B cell (primary cell): ENCODE results near the gene CRYBA4. TPM values are rescaled to one million over a fixed set of nuclear protein-coding genes. Genes with fewer than 3 reads are reported as not detected.

Experiments used
- ATAC-seq: fragments of 200-7000 bp; cut with Tn5 transposase; one replicate; pipeline ENCODE4 v1.10.0; 2021; ENCODE audit warnings: low read depth, mild to moderate bottlenecking, moderate number of reproducible peaks, moderate library complexity
- CTCF ChIA-PET: fragments of 350-600 bp; sonication (Branson Sonifier 250); formaldehyde crosslinking; loops from one replicate; lab custom pipeline; 2021; ENCODE audit warnings: antibody characterized with exemption, inconsistent platforms; lab: Charles Lee
- POLR2A ChIA-PET: fragments of 350-600 bp; sonication (Branson Sonifier 250); formaldehyde crosslinking; loops from one replicate; lab custom pipeline; 2021; ENCODE audit warnings: antibody characterized with exemption; lab: Charles Lee
- DNase-seq: peaks from one replicate; pipeline ENCODE4 v3.0.0; 2013
- H2AFZ ChIP-seq: 2 replicates; pipeline ENCODE4 v1.6.1; 2012; ENCODE audit warnings: mild to moderate bottlenecking, low read depth, low read length; ENCODE audit not compliant: insufficient read depth, poor library complexity, severe bottlenecking
- H3K27ac ChIP-seq, 2 donors: 1 replicate in 1 of 2; 2 replicates in 1 of 2; pipeline ENCODE4 v1.5.1; 2012 to 2013; ENCODE audit warnings: low read length in 2 of 2, mild to moderate bottlenecking in 2 of 2, moderate library complexity in 1 of 2
- H3K27me3 ChIP-seq, 4 experiments: fragments of 200-600 bp in 1 of 4; sonication (generic) in 1 of 4; replicated peaks in 1 of 4; 1 replicate in 2 of 4; 2 replicates in 2 of 4; pipeline versions ENCODE4 v1.6.1 to v1.7.0; 2013 to 2016; ENCODE audit warnings: low read length in 3 of 4, mild to moderate bottlenecking in 2 of 4, mixed read lengths in 1 of 4, moderate library complexity in 1 of 4; ENCODE audit not compliant: insufficient read depth in 4 of 4, control insufficient read depth in 3 of 4; ENCODE audit errors: control extremely low read depth in 1 of 4
- H3K36me3 ChIP-seq, 2 experiments: replicated peaks in 1 of 2; 1 replicate in 1 of 2; 2 replicates in 1 of 2; pipeline versions ENCODE4 v1.6.1 to v1.7.1; 2013; ENCODE audit warnings: low read length in 1 of 2; ENCODE audit not compliant: insufficient read depth in 2 of 2, control insufficient read depth in 1 of 2; ENCODE audit errors: control extremely low read depth in 1 of 2, extremely low read depth in 1 of 2
- H3K4me1 ChIP-seq, 2 donors: fragments of 200-600 bp in 1 of 2; sonication (generic) in 1 of 2; 1 replicate in 1 of 2; 2 replicates in 1 of 2; pipeline versions ENCODE4 v1.5.1 to v1.6.1; 2013 to 2017; ENCODE audit warnings: low read length in 2 of 2; ENCODE audit not compliant: control insufficient read depth in 2 of 2, insufficient read depth in 2 of 2
- H3K4me2 ChIP-seq: replicated peaks from 2 replicates; pipeline ENCODE3; 2012; ENCODE audit warnings: mild to moderate bottlenecking, low read depth, low read length; ENCODE audit not compliant: poor library complexity, severe bottlenecking
- H3K4me3 ChIP-seq, 5 experiments: fragments of 200-600 bp in 1 of 5; sonication (generic) in 1 of 5; 1 replicate in 3 of 5; 2 replicates in 2 of 5; pipeline versions ENCODE4 v1.5.1 to v1.7.0; 2011 to 2016; ENCODE audit warnings: low read length in 4 of 5, mild to moderate bottlenecking in 4 of 5, low read depth in 2 of 5, control low read depth in 1 of 5, moderate library complexity in 1 of 5; ENCODE audit not compliant: insufficient read depth in 1 of 5; ENCODE audit errors: control extremely low read depth in 1 of 5, extremely low read depth in 1 of 5
- H3K79me2 ChIP-seq: fragments of 200-600 bp; sonication (generic); one replicate; pipeline ENCODE4 v1.6.0; 2016; ENCODE audit warnings: low read length; ENCODE audit not compliant: control insufficient read depth, insufficient read depth
- H3K9ac ChIP-seq: fragments of 200-600 bp; sonication (generic); 2 replicates; pipeline ENCODE4 v1.6.1; 2017; ENCODE audit warnings: mild to moderate bottlenecking, low read length, moderate library complexity
- H3K9me3 ChIP-seq, 3 donors: one replicate each; pipeline versions ENCODE4 v1.6.1 to v1.7.1; 2013; ENCODE audit warnings: low read length in 2 of 3; ENCODE audit not compliant: control insufficient read depth in 2 of 3, insufficient read depth in 1 of 3; ENCODE audit errors: control extremely low read depth in 1 of 3
- H4K20me1 ChIP-seq: 2 replicates; pipeline ENCODE4 v1.6.0; 2012; ENCODE audit warnings: mild to moderate bottlenecking, low read length; ENCODE audit not compliant: insufficient read depth, control insufficient read depth, poor library complexity, severe bottlenecking
- H3K27ac Mint-ChIP-seq: one replicate; pipeline ENCODE4 v1.8.0; 2021; ENCODE audit warnings: mixed read lengths
- H3K27me3 Mint-ChIP-seq: one replicate; pipeline ENCODE4 v1.8.0; 2021; ENCODE audit warnings: mixed read lengths
- H3K4me1 Mint-ChIP-seq: one replicate; pipeline ENCODE4 v1.8.0; 2021; ENCODE audit warnings: mixed read lengths
- H3K4me3 Mint-ChIP-seq: one replicate; pipeline ENCODE4 v1.8.0; 2021; ENCODE audit warnings: mixed read lengths
- H3K9me3 Mint-ChIP-seq: one replicate; pipeline ENCODE4 v1.8.0; 2022; ENCODE audit warnings: mixed read lengths; ENCODE audit not compliant: insufficient read depth
- CTCF ChIP-seq: fragments of 200-600 bp; IDR thresholded peaks from one replicate; pipeline ENCODE4 v1.8.0; 2022; ENCODE audit warnings: antibody characterized with exemption, mild to moderate bottlenecking
- EZH2 ChIP-seq: IDR thresholded peaks from 2 replicates; pipeline ENCODE4 v1.6.1; 2012; ENCODE audit warnings: borderline replicate concordance, low read depth, mild to moderate bottlenecking, moderate library complexity, low read length; ENCODE audit not compliant: insufficient read depth, poor library complexity, severe bottlenecking
- WGBS: methylation state at CpG from one replicate; pipeline ENCODE4 v1.1.5; 2013; ENCODE audit warnings: missing lambda C conversion rate; ENCODE audit not compliant: insufficient coverage; 5-methylcytosine and 5-hydroxymethylcytosine counted together
- intact Hi-C: fragments of 100-400 bp; cut with micrococcal nuclease; formaldehyde crosslinking; loops from one replicate; pipeline ENCODE4 v1.10.0; 2022
- polyA plus RNA-seq: library from polyadenylated mRNA; depleted of rRNA; stranded (reverse); fragments of >200 nt; gene quantifications from 2 replicates; pipeline ENCODE4 v1.2.3, GENCODE V29; 2012
- total RNA-seq, 2 donors: library from RNA; stranded (reverse); fragments of 120-200 nt in 1 of 2; gene quantifications; 1 replicate in 1 of 2; 2 replicates in 1 of 2; pipeline versions ENCODE4 v1.2.3 to v1.2.4, GENCODE V29; 2013 to 2022

The CRYBA4 gene
- total and polyA plus RNA-seq, 2 donors (not counting 1 experiment from before 2014, with no cell fraction given): not detected

GRCh38 chr22:26585104-26585790, 36.5 kb upstream of the CRYBA4 start:
- no peaks in the 10 kb centered on the region for H3K9me3 Mint-ChIP-seq
- H3K4me1 Mint-ChIP-seq: peaks cover 42% of the 10 kb centered on the region
- Histone ChIP-seq H4K20me1 (no peaks in the 10 kb centered on the region), H2AFZ (no peak overlapping the region), H3K4me3 (no peak overlapping the region), H3K79me2 (peaks cover 84% of the 10 kb centered on the region), H3K9ac (no peak overlapping the region), H3K27ac (no peak overlapping the region), H3K9me3 (peaks cover 0 to 1% (median 0%) of the 10 kb centered on the region in 3 donors), H3K27me3 (no peaks in the 10 kb centered on the region), H3K4me2 (no peak overlapping the region), H3K36me3 (peaks cover 0 to 3% of the 10 kb centered on the region in 2 experiments), H3K4me1 (peaks cover 26 to 31% of the 10 kb centered on the region in 2 donors)
- H3K27ac Mint-ChIP-seq: peak overlapping the region; percentile 41
- no peak for TF ChIP-seq EZH2
- no peak for TF ChIP-seq CTCF
- no peak overlapping the region for H3K4me3 Mint-ChIP-seq
- ChIA-PET POLR2A (no interaction called here), CTCF (no interaction called here)
- WGBS: 61% methylated on average over 11 of the region's 11 CpGs
- DNase-seq: no peak
- H3K27me3 Mint-ChIP-seq: no peaks in the 10 kb centered on the region
- ATAC-seq: no peak
- intact Hi-C loops: no loop called here

GRCh38 chr22:26586556-26587325, 35.0 kb upstream of the CRYBA4 start:
- Histone ChIP-seq H3K9me3 (peaks cover 0 to 1% (median 0%) of the 10 kb centered on the region in 3 donors), H3K4me1 (peaks cover 24 to 28% of the 10 kb centered on the region in 2 donors), H3K4me3 (no peak overlapping the region), H2AFZ (peak overlapping the region; percentile 35), H3K27me3 (no peaks in the 10 kb centered on the region), H3K4me2 (peak overlapping the region; percentile 31), H4K20me1 (no peaks in the 10 kb centered on the region), H3K79me2 (peaks cover 74% of the 10 kb centered on the region), H3K36me3 (peaks cover 0 to 2% of the 10 kb centered on the region in 2 experiments), H3K27ac (peak overlapping the region; percentile 5 to 10), H3K9ac (no peak overlapping the region)
- no peak for DNase-seq
- intact Hi-C loops: no loop called here
- TF ChIP-seq CTCF (no peak), EZH2 (no peak)
- H3K4me3 Mint-ChIP-seq: no peak overlapping the region
- peak overlapping the region; percentile 59 for H3K27ac Mint-ChIP-seq
- POLR2A ChIA-PET: no interaction called here
- ATAC-seq: no peak
- no peaks in the 10 kb centered on the region for H3K9me3 Mint-ChIP-seq
- no peaks in the 10 kb centered on the region for H3K27me3 Mint-ChIP-seq
- CTCF ChIA-PET: no interaction called here
- WGBS: 65% methylated on average over 6 of the region's 11 CpGs
- peaks cover 37% of the 10 kb centered on the region for H3K4me1 Mint-ChIP-seq
